T-helper 1 cell treated with Interleukin-12 subunit alpha and Interleukin-12 subunit beta and Interleukin-4 antibody, amounts not matched to agents 30 ng/mL and 1 ng/mL, for 36 hours (primary cell): ENCODE results near the gene SPAG6. TPM values are rescaled to one million over a fixed set of nuclear protein-coding genes. Genes with fewer than 3 reads are reported as not detected.
"Not testable (repeated sequence)": the region's sequence is repeated elsewhere in the genome, so short reads cannot be mapped to it uniquely, and the experiment has no call there.

ENCODE experiments used
- intact Hi-C: fragments of 100-400 bp; cut with micrococcal nuclease; formaldehyde crosslinking; loops from one replicate; pipeline ENCODE4 v1.15.1; 2024
- total RNA-seq: library from RNA; stranded (reverse); gene quantifications from 2 replicates; pipeline ENCODE4 v1.2.3, GENCODE V29; 2022

SPAG6 gene
- total RNA-seq, 1 donor from 2014 or later = 0.96 TPM

DNA sequence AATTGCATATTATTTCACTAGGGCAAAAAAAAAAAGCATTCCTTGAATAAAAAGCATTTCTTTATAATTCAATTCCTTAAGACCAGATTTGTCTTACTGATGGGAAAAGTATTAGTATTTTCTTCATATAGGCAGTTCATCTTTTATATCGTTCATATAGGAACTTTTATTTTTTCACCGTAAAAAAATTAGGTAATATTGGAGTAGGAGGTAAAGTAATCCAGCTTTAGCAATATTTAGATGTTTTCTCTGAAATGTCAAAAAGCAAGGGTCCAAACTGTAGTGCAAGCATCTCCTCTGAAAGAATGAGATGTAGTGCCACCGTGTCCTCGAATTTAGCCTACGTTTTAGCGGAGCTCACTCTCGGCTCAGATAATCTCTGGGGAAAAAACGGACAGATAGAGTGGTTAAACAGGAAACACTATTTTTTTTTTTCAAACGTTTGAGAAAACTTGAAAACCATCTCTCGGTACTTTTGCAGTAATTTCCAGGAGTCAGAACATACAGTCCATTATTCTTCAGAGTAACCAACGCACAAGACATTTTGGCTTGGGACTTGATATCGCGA, 5.5 kb upstream of the SPAG6 start:
- intact Hi-C loops = loop anchor here (1.0 to 10.0 kb wide), 14 partner anchors 20 to 857 kb away; partner anchors contain the start of genes DNAJC1 and SKIDA1

- intact Hi-C loops = loop anchor here (1.0 to 10.0 kb wide), 15 partner anchors 7 to 857 kb away; partner anchors contain the start of genes DNAJC1 and SKIDA1
These were observed 4.7 kb upstream of the SPAG6 start for GRCh38 chr10:22340329-22341189.

DNA sequence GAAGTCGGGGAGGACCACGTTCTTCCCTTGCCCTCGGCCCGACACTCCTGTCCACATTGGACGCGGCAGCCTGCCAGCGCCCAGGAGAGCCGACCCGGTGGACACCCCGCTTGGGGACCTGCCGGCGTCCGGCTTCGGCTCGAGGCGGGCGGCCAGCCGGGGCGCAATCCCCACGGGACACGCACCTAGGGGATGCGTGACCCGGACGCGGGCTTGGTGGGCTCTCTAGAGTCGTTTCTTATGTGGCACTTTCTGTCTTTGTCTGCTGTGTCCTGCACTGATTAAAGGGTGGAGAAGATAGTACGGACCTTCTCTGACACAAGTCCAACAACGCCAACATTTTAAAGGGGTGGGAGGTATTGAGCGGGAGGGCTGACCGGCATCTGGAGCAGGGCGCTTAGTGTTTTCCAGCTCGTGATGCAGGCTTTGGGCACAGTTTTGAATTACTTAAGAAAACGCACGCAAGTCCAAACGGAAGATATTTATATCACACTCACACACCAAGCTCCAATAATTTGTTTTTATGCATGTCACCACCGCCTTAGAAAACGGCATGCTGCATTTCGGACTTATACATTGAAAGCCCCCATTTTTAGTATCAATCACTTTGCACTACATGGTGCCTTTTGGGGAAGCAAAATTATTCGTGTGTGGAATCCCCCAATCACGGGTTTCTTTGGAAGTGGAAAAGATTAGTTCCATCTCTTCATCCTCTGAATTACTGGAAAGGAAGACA, 3.9 kb upstream of the SPAG6 start:
- intact Hi-C loops = loop anchor here (1.0 to 10.0 kb wide), 10 partner anchors 8 to 856 kb away; partner anchors contain the start of gene SKIDA1

DNA sequence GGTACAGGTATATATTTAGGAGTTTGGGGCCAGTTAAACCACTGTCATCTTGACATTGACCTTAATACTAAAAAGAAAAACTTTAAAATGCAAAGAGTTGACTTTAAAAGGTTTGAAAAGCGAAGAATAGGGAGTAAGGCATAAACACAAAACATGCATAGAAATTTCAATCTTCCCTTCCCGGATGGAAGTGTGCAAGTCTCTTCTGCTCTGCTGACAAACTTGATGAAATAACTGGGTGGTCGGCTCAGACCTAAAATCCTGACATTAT, 3.4 kb upstream of the SPAG6 start:
- intact Hi-C loops = loop anchor here (1.0 to 10.0 kb wide), 10 partner anchors 9 to 855 kb away; partner anchors contain the start of gene SKIDA1

DNA sequence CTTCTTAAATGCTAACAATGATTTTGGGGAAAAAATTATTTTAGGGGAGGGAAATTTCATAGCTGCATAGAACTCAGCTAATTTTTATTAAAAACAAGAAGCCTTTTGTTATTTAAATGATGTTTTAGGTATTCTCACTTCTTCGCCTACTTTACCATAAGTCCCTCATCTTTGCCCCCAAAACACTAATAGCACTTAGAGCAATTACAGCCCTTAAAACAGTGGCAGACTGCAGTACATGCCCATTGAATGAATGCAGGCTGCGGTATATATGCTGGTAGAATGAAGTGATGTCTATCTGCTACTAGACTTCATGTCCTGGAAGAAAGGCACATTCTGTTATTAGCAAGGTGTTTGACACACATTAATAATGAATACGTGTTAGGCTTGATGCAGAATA, 2.9 kb upstream of the SPAG6 start:
- intact Hi-C loops = loop anchor here (5.0 to 10.0 kb wide), 4 partner anchors 35 to 855 kb away; no protein-coding TSS in a partner anchor

GRCh38 chr10:22343731-22344130, 1.6 kb upstream of the SPAG6 start:
- intact Hi-C loops = loop anchor here (1.0 to 10.0 kb wide), 5 partner anchors 24 to 854 kb away; no protein-coding TSS in a partner anchor

DNA sequence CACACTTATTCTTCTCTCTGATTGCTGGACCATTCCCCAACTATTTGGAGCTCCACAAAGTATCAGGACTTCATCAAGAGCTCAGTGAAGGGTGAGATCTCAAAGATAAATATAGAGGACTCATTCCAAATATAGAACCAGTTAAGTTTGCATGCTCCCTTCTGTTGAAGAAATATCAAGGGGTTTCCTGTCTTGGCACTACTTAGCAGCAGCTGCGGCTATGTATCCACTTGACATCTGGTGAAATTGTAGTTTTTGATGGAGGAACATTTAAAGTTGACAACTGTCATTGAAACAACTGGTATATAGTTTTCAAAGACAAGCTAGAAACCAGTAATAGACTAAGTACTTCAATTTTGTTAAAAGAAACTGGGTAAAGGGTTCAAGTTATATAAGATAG, 1.0 kb upstream of the SPAG6 start:
- intact Hi-C loops = loop anchor here (1.0 to 10.0 kb wide), 5 partner anchors 23 to 853 kb away; no protein-coding TSS in a partner anchor

GRCh38 chr10:22344781-22345300, 455 bp upstream of the SPAG6 start:
- intact Hi-C loops = loop anchor here (1.0 to 10.0 kb wide), 5 partner anchors 22 to 852 kb away; no protein-coding TSS in a partner anchor

- intact Hi-C loops = loop anchor here (10.0 kb wide), 1 partner anchor 641 kb away; no protein-coding TSS in a partner anchor
These were observed 883 bp downstream of the SPAG6 start for GRCh38 chr10:22346096-22346661.

GRCh38 chr10:22349755-22350154, 4.5 kb downstream of the SPAG6 start:
- intact Hi-C loops = loop anchor here (10.0 kb wide), 1 partner anchor 645 kb away; no protein-coding TSS in a partner anchor

GRCh38 chr10:22351131-22351703, 5.9 kb downstream of the SPAG6 start:
- intact Hi-C loops = no loop called here

- intact Hi-C loops = no loop called here
These were observed 11.1 kb downstream of the SPAG6 start for GRCh38 chr10:22356324-22356873.

DNA sequence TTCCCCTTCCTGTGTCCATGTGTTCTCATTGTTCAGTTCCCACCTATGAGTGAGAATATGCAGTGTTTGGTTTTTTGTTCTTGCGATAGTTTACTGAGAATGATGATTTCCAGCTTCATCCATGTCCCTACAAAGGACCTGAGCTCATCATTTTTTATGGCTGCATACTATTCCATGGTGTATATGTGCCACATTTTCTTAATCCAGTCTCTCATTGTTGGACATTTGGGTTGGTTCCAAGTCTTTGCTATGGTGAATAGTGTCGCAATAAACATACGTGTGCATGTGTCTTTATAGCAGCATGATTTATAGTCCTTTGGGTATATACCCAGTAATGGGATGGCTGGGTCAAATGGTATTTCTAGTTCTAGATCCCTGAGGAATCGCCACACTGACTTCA, 12.5 kb downstream of the SPAG6 start:
- intact Hi-C loops = not testable (repeated sequence)

DNA sequence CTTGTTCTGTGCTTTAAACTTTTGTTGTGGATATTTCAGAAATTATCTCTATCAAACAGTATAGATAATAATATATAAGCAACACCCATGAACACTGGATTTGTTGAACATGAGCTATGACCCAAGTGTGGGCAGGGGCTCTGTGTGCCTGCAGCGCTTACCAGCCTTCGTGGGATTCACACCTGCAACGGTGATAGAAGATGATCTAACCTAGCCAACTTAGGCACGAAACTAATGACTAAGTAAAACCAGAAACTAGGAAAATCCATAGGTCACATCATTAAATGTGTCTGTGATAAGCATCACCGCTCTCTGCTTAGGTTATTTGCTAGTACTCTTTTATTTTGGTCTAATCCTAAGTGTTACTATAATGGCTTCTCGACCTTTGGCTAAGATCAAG, 18.0 kb downstream of the SPAG6 start:
- intact Hi-C loops = no loop called here

- intact Hi-C loops = no loop called here
These were observed 19.3 kb downstream of the SPAG6 start for GRCh38 chr10:22364407-22365140.

DNA sequence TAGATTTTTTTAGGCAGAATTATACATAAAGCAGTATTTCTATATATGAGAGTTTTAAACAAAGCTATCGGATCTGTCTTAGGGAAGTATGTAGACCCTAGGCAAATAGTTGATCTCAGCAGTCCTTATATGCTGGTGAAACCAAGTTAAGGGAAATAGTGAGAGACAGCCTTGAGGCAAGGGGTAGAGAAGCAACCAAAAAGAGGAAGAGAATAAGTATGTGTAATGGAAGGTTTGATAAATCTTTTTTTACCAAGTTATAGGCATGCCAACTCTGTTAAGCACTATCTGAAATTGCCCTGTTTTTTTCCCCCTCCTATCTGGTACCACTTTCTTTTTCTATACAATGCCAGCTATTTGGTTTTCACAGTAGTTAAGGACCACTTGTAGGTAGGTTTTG, 19.9 kb downstream of the SPAG6 start:
- intact Hi-C loops = no loop called here

DNA sequence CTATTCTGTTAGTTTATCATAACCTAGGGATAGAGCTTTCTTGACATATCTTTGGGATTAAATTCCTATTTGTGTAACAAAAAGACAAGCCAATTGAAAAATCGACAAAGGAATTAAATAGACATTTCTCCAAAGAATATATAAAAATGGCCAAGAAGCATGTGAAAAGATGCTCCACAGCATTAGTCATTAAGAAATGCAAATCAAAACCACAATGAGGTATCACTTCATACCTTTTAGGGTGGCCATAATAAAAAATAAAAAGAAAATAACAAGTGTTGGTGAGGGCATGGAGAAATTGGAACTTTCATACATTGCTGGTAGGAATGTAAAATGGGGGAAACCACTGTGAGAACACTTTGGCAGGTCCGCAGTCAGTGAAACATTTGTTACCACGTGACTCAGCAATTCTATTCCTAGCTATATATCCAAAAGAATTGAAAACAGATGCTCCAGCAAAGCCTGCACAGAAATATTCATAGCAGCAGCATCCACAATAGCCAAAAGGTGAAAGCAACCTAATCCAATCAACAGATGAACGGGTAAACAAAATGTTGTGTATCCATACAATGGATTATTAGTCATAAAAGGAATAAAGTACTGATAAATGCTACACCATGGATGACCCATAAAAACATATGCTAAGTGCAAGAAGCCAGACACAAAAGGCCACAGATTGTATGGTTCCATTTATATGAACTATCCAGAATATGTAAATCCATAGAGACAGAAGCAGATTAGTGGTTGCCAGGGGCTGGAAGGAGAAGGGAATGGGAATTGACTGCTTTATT, 20.5 kb downstream of the SPAG6 start:
- intact Hi-C loops = loop anchor here (2.0 kb wide), 2 partner anchors 25 to 71 kb away; no protein-coding TSS in a partner anchor

DNA sequence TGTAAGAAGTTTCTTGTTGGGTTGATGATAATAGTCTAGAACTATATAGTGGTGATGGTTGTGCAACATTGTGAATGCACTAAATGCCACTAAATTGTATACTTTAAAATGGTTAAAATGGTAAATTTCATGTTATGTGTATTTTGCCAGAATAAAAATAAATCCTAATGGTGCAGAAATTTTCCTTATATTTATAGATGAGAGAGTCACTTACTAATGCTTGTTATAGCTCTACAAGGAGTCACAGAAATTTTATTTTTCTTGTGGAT, 21.1 kb downstream of the SPAG6 start:
- intact Hi-C loops = loop anchor here (2.0 kb wide), 2 partner anchors 26 to 70 kb away; no protein-coding TSS in a partner anchor

- intact Hi-C loops = loop anchor here (1.0 to 2.0 kb wide), 3 partner anchors 22 to 70 kb away; no protein-coding TSS in a partner anchor
These were observed 21.5 kb downstream of the SPAG6 start for GRCh38 chr10:22366771-22367170.
